K562 (cell line): ENCODE measurements around the gene ZNF775. TPM values are rescaled to one million over a fixed set of nuclear protein-coding genes. Genes with fewer than 3 reads are reported as not detected.

ENCODE experiments used
- ATF7 ChIP-seq: fragments of 450-650 bp; IDR thresholded peaks from 2 replicates; pipeline ENCODE4 v1.7.1; 2014; ENCODE audit warnings: mild to moderate bottlenecking, moderate library complexity
- FOXM1 ChIP-seq, 2 experiments: fragments of 450-650 bp in 1 of 2; sonication (generic) in 1 of 2; formaldehyde crosslinking in 1 of 2; IDR thresholded peaks; 2 replicates each; pipeline versions ENCODE4 v1.6.1 to v1.9.0; 2017 to 2022; ENCODE audit warnings: low read depth in 2 of 2, mild to moderate bottlenecking in 2 of 2, missing genetic modification reagents in 1 of 2, moderate library complexity in 1 of 2
- HDGF ChIP-seq: fragments of 450-650 bp; IDR thresholded peaks from 2 replicates; pipeline ENCODE4 v1.6.1; 2016
- HEY1 ChIP-seq: fragments of 250-450 bp; sonication (Bioruptor Pico); IDR thresholded peaks from 2 replicates; pipeline ENCODE4 v1.5.0; 2020; ENCODE audit warnings: mild to moderate bottlenecking, moderate library complexity, borderline replicate concordance
- HIVEP1 ChIP-seq: fragments of 250-450 bp; sonication (Bioruptor Pico); IDR thresholded peaks from 2 replicates; pipeline ENCODE4 v1.4.0; 2020; ENCODE audit warnings: mild to moderate bottlenecking
- MAX ChIP-seq: sonication (generic); formaldehyde crosslinking; IDR thresholded peaks from 2 replicates; pipeline ENCODE4 v1.9.0; 2022; ENCODE audit warnings: mild to moderate bottlenecking, missing genetic modification reagents
- MTF1 ChIP-seq: fragments of 250-450 bp; sonication (Bioruptor Pico); IDR thresholded peaks from 2 replicates; pipeline ENCODE4 v1.9.0; 2021; ENCODE audit warnings: moderate library complexity, mild to moderate bottlenecking, inconsistent platforms, borderline replicate concordance
- NCOR1 ChIP-seq: fragments of 450-650 bp; IDR thresholded peaks from 2 replicates; pipeline ENCODE4 v1.6.1; 2016; ENCODE audit warnings: mild to moderate bottlenecking, moderate library complexity
- NELFE ChIP-seq: IDR thresholded peaks from 2 replicates; pipeline ENCODE4 v1.6.1; 2011; ENCODE audit warnings: mild to moderate bottlenecking; ENCODE audit not compliant: insufficient read depth, insufficient read length
- POLR2B ChIP-seq: fragments of 450-650 bp; IDR thresholded peaks from 2 replicates; pipeline ENCODE4 v1.6.1; 2018; ENCODE audit warnings: low read depth; ENCODE audit not compliant: partially characterized antibody
- RREB1 ChIP-seq: fragments of 250-450 bp; sonication (Bioruptor Pico); IDR thresholded peaks from 2 replicates; pipeline ENCODE4 v1.4.0; 2020
- SIX5 ChIP-seq, 2 experiments: IDR thresholded peaks; 2 replicates each; pipeline ENCODE4 v1.6.1; 2011; ENCODE audit warnings: low read length in 2 of 2, borderline replicate concordance in 1 of 2, low read depth in 1 of 2, mild to moderate bottlenecking in 1 of 2, moderate library complexity in 1 of 2; ENCODE audit not compliant: insufficient read depth in 1 of 2
- SMAD1 ChIP-seq: fragments of 150-350 bp; IDR thresholded peaks from 2 replicates; pipeline ENCODE4 v1.6.1; 2014; ENCODE audit warnings: low read length, low read depth; ENCODE audit not compliant: partially characterized antibody
- SMAD3 ChIP-seq: fragments of 450-650 bp; formaldehyde crosslinking; conservative IDR thresholded peaks from 2 replicates; pipeline ENCODE4 v1.4.0; 2020; ENCODE audit warnings: mild to moderate bottlenecking
- SREBF1 ChIP-seq: fragments of 150-350 bp; IDR thresholded peaks from 2 replicates; pipeline ENCODE4 v1.6.1; 2014; ENCODE audit warnings: antibody characterized with exemption, low read depth, low read length, borderline replicate concordance
- YBX1 ChIP-seq: fragments of 450-650 bp; IDR thresholded peaks from 2 replicates; pipeline ENCODE4 v1.7.1; 2016; ENCODE audit warnings: mild to moderate bottlenecking
- ZNF75A ChIP-seq: fragments of 450-650 bp; formaldehyde crosslinking; IDR thresholded peaks from 2 replicates; pipeline ENCODE4 v1.4.0; 2020; ENCODE audit warnings: mild to moderate bottlenecking
- ZSCAN29 ChIP-seq: fragments of 450-650 bp; IDR thresholded peaks from 2 replicates; pipeline ENCODE4 v1.6.1; 2017
- polyA plus RNA-seq, 8 experiments: library from polyadenylated mRNA; depleted of rRNA in 4 of 8; stranded (reverse) in 5 of 8; unstranded in 3 of 8; fragments of >200 nt; fragmentation: Nextera tagmentation in 2 of 8; fragmentation: Illumina TruSeq in 1 of 8; extraction: Ambion mirVana in 2 of 8; extraction: Trizol in 1 of 8; gene quantifications; 2 replicates each; pipeline versions ENCODE4 v1.2.1 to v1.2.3, GENCODE V29; 2011 to 2014; ENCODE audit warnings: inconsistent platforms in 1 of 8, missing spikeins in 1 of 8
- total RNA-seq, 7 experiments: library from RNA; depleted of rRNA in 6 of 7; stranded (reverse); fragments of >200 nt in 6 of 7; fragmentation: Illumina TruSeq in 2 of 7; extraction: Trizol in 2 of 7; gene quantifications; 2 replicates each; pipeline versions ENCODE4 v1.2.1 to v1.2.3, GENCODE V29; 2011 to 2021; ENCODE audit warnings: low replicate concordance in 1 of 7
- TF ChIP-seq, protein P1 (sequence below): conservative IDR thresholded peaks from 2 replicates; pipeline ENCODE4 v1.6.1; 2011; ENCODE audit warnings: low read depth, mild to moderate bottlenecking, low read length; ENCODE audit not compliant: control insufficient read depth
- TF ChIP-seq, protein P2 (sequence below): fragments of 450-650 bp; IDR thresholded peaks from 2 replicates; pipeline ENCODE4 v1.6.1; 2016

Gene ZNF775
- total and polyA plus RNA-seq, 9 of the 15 experiments (the other 6 are each of a cell fraction or from before 2014, with no cell fraction given), result 0.04 to 18.7 (median 4.9) TPM

DNA sequence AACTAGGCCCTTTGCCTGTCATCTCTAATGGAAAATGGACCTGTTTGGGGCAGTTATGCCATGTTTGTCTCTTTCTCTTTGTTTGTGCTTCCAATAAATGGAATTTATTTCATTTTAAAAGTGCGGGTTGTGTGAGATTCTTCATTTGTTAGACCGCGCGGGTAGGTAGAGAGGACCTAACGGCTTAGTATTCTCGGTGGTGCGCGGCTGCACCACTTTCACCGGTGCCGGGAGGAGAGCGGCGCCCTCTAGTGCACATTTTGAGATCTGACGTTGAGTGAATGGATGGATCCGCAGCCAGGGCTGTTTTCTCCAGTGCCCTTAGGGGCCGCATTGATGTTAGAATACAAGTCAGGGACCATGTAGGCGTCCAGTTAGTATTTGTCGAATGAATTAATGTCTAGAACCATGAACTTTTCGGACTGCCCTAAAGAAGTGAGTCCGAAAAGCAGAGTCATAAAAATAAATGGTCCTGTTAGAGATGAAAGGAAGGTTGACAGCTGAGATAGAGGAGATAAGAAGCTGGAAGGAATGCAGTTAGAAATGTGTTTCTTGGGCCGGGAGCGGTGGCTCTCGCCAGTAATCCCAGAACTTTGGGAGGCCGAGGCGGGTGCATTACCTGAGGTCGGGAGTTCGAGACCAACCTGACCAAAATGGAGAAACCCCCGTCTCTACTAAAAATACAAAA is 42.0 kb downstream of the ZNF775 start (continued):
- TF ChIP-seq RREB1 (peak; percentile 71; the same call in 1 of the 2 replicates), MAX (CRISPR knock-in tag) (no peak), SREBF1 (no peak; the same call in 1 of the 2 replicates), NCOR1 (no peak), HEY1 (CRISPR knock-in tag) (no peak), SIX5 (IDR thresholded peaks at IDR 0.05; ENCODE audit: borderline replicate concordance in 1 of 2, insufficient read depth in 1 of 2, low read depth in 1 of 2, low read length in 2 of 2) (no peak), ZSCAN29 (no peak), SMAD3 (0 out of 2 replicates have a peak, but pooled peaks have one; percentile 8), MTF1 (no peak), HIVEP1 (CRISPR knock-in tag) (peak; percentile 78; the same call in 1 of the 2 replicates), POLR2B (no peak), YBX1 (no peak), FOXM1 (IDR thresholded peaks at IDR 0.05; ENCODE audit: low read depth) (peak; percentile 63), FOXM1 (CRISPR knock-in tag; IDR thresholded peaks at IDR 0.05; ENCODE audit: low read depth) (no peak), HDGF (no peak), SMAD1 (no peak), NELFE (no peak), ZNF75A (CRISPR knock-in tag) (0 out of 2 replicates have a peak, but pooled peaks have one; percentile 13), ATF7 (peak; percentile 80)
- TF ChIP-seq, protein P1, sequence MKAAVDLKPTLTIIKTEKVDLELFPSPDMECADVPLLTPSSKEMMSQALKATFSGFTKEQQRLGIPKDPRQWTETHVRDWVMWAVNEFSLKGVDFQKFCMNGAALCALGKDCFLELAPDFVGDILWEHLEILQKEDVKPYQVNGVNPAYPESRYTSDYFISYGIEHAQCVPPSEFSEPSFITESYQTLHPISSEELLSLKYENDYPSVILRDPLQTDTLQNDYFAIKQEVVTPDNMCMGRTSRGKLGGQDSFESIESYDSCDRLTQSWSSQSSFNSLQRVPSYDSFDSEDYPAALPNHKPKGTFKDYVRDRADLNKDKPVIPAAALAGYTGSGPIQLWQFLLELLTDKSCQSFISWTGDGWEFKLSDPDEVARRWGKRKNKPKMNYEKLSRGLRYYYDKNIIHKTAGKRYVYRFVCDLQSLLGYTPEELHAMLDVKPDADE, result no peak
- TF ChIP-seq, protein P2, sequence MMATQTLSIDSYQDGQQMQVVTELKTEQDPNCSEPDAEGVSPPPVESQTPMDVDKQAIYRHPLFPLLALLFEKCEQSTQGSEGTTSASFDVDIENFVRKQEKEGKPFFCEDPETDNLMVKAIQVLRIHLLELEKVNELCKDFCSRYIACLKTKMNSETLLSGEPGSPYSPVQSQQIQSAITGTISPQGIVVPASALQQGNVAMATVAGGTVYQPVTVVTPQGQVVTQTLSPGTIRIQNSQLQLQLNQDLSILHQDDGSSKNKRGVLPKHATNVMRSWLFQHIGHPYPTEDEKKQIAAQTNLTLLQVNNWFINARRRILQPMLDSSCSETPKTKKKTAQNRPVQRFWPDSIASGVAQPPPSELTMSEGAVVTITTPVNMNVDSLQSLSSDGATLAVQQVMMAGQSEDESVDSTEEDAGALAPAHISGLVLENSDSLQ, result peak; percentile 72
